ENCODE measurements around the gene IL32. TPM values are rescaled to one million over a fixed set of nuclear protein-coding genes. Genes with fewer than 3 reads are reported as not detected.
A peak's percentile ranks its signal among the peaks of the same experiment; 100 is the strongest.

IL32 gene
- polyA plus RNA-seq, 1 donor: 174 TPM

DNA sequence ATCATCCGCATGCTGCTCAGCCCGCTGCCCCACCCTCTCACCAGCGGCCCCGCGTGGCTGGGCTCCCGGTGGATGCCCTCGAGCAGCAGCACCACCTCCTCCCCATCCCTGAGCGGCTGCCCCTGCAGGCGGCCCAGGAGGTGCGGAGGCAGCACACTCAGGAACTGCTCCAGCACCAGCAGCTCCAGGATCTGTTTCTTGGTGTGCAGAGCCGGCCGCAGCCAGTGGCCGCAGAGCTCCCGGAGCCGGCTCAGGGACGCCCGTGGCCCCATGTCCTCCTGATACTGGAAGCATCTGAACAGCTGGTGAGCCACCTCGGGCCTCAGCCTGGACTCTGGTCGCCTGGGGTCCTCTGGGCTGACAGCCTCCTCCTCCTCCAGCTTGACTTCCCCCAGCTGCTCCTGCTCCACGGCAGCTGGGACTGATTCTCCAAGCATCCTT, 27.1 kb downstream of the IL32 start:
- peaks cover 7% of the 10 kb centered on the region for H3K4me1 ChIP-seq (ENCODE audit: control insufficient read depth, insufficient read depth, low read length)
- H3K27ac ChIP-seq (ENCODE audit: low read length): no peak overlapping the region
- no peaks in the 10 kb centered on the region for H3K36me3 ChIP-seq (ENCODE audit: control insufficient read depth, insufficient read depth, low read length)
- H3K27me3 ChIP-seq (ENCODE audit: control insufficient read depth, insufficient read depth, low read length): peaks cover 16% of the 10 kb centered on the region
- WGBS (ENCODE audit: insufficient coverage, low lambda C conversion rate): no CpG with 5 or more reads among the region's 20 CpGs
- H3K4me3 ChIP-seq (ENCODE audit: low read length): no peak overlapping the region
- DNase-seq: no peak
- H3K9me3 ChIP-seq (ENCODE audit: control insufficient read depth, low read depth, low read length): peaks cover 9% of the 10 kb centered on the region

DNA sequence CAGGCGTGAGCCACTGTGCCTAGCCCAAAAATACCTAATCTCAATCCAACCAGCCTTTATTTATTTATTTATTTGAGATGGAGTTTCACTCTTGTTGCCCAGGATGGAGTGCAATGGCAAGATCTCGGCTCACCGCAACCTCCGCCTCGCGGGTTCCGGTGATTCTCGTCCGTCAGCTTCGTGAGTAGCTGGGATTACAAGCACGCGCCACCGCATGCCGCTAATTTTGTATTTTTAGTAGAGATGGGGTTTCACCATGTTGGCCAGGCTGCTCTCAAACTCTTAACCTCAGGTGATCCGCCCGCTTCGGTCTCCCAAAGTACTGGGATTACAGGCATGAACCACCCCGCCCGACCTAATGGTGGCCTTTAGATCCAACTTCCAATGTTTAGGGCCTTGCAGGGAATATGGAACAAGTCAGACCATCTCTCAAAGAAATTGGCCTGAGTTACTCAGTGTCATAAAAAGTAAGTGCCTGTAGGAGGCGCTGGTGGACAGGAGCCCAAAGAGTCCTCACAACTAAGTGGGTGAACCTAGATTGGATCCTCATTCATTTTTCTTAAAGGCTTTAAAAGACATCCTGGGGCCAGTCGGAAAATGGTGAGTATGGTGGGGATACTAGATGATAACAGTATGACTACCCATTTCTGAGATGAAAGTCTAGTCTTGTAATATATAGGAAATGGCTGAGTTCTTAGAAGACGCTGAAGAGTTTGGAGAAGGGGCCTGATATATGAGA, 29.0 kb downstream of the IL32 start:
- peaks cover 6% of the 10 kb centered on the region for H3K9me3 ChIP-seq (ENCODE audit: control insufficient read depth, low read depth, low read length)
- peaks cover 36% of the 10 kb centered on the region for H3K27me3 ChIP-seq (ENCODE audit: control insufficient read depth, insufficient read depth, low read length)
- WGBS (ENCODE audit: insufficient coverage, low lambda C conversion rate): no CpG with 5 or more reads among the region's 22 CpGs
- H3K4me1 ChIP-seq (ENCODE audit: control insufficient read depth, insufficient read depth, low read length): peaks cover 4% of the 10 kb centered on the region
- H3K27ac ChIP-seq (ENCODE audit: low read length): no peak overlapping the region
- H3K4me3 ChIP-seq (ENCODE audit: low read length): no peak overlapping the region
- no peak for DNase-seq
- H3K36me3 ChIP-seq (ENCODE audit: control insufficient read depth, insufficient read depth, low read length): no peaks in the 10 kb centered on the region

DNA sequence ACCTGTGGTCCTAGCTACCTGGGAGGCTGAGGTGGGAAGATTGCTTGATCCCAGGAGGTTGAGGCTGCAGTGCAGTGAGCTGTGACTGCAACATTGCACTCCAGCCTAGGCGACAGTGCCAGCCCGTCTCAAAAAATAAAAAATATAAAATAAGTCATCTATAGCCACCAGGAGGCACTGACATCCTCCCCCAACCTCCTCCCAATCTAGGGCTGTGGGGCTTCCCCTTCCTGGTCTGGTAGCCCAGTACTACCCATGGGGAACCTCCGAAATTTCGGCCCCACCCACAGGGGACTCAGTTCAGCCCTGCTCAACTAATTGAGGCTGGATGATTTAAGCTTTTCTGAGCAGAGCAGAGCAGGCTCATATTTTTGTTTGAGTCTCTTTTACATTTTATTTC, 30.4 kb downstream of the IL32 start:
- Histone ChIP-seq H3K9me3 (ENCODE audit: control insufficient read depth, low read depth, low read length) (no peaks in the 10 kb centered on the region), H3K36me3 (ENCODE audit: control insufficient read depth, insufficient read depth, low read length) (no peaks in the 10 kb centered on the region), H3K4me1 (ENCODE audit: control insufficient read depth, insufficient read depth, low read length) (peaks cover 10% of the 10 kb centered on the region), H3K27me3 (ENCODE audit: control insufficient read depth, insufficient read depth, low read length) (peaks cover 41% of the 10 kb centered on the region), H3K4me3 (ENCODE audit: low read length) (no peak overlapping the region), H3K27ac (ENCODE audit: low read length) (no peak overlapping the region)
- no peak for DNase-seq
- WGBS (ENCODE audit: insufficient coverage, low lambda C conversion rate): no CpG with 5 or more reads among the region's 4 CpGs

DNA sequence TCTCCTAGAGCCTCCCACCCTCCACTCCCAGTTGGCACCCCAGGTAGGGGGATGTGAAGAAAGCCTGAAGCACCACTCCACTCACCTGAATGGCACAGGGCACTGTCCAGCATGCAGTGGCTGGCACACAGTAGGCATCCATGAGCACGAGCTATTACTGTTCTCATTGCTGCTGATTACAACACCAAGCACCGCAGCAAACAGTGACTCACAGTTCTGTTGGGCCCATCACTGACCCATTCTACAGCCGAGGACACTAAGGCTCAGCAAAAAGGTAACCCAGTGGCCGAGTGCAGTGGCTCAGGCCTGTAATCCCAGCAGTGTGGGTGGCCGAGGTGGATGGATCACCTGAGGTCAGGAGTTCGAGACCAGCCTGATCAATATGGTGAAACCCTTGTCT, 30.9 kb downstream of the IL32 start:
- Histone ChIP-seq H3K27ac (ENCODE audit: low read length) (no peak overlapping the region), H3K27me3 (ENCODE audit: control insufficient read depth, insufficient read depth, low read length) (peaks cover 41% of the 10 kb centered on the region), H3K36me3 (ENCODE audit: control insufficient read depth, insufficient read depth, low read length) (no peaks in the 10 kb centered on the region), H3K4me1 (ENCODE audit: control insufficient read depth, insufficient read depth, low read length) (peaks cover 14% of the 10 kb centered on the region), H3K9me3 (ENCODE audit: control insufficient read depth, low read depth, low read length) (no peaks in the 10 kb centered on the region), H3K4me3 (ENCODE audit: low read length) (no peak overlapping the region)
- WGBS (ENCODE audit: insufficient coverage, low lambda C conversion rate): no CpG with 5 or more reads among the region's 6 CpGs
- no peak for DNase-seq

DNA sequence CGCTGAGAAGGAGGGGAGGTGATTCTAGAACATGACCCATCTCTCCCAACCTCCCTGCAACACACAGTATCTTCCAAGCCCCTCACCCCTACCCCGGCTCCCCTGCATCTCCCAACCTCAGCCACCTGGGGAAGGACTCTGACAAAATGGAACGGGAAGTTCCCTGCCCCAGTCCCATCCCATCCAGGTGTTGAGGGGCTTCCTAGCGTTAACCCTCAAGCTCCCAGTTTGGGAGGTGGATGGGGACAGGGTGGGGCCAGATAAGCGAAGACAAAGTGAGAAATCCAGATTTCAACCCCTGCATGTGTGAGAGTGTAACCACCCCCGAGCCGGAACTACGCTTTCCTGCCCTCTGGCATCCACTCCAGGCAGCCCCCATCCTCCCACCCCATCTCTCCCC, 31.8 kb downstream of the IL32 start:
- no peaks in the 10 kb centered on the region for H3K9me3 ChIP-seq (ENCODE audit: control insufficient read depth, low read depth, low read length)
- no CpG with 5 or more reads among the region's 8 CpGs for WGBS (ENCODE audit: insufficient coverage, low lambda C conversion rate)
- H3K4me3 ChIP-seq (ENCODE audit: low read length): no peak overlapping the region
- peaks cover 41% of the 10 kb centered on the region for H3K27me3 ChIP-seq (ENCODE audit: control insufficient read depth, insufficient read depth, low read length)
- DNase-seq: no peak
- no peak overlapping the region for H3K27ac ChIP-seq (ENCODE audit: low read length)
- no peaks in the 10 kb centered on the region for H3K36me3 ChIP-seq (ENCODE audit: control insufficient read depth, insufficient read depth, low read length)
- H3K4me1 ChIP-seq (ENCODE audit: control insufficient read depth, insufficient read depth, low read length): peaks cover 14% of the 10 kb centered on the region

DNA sequence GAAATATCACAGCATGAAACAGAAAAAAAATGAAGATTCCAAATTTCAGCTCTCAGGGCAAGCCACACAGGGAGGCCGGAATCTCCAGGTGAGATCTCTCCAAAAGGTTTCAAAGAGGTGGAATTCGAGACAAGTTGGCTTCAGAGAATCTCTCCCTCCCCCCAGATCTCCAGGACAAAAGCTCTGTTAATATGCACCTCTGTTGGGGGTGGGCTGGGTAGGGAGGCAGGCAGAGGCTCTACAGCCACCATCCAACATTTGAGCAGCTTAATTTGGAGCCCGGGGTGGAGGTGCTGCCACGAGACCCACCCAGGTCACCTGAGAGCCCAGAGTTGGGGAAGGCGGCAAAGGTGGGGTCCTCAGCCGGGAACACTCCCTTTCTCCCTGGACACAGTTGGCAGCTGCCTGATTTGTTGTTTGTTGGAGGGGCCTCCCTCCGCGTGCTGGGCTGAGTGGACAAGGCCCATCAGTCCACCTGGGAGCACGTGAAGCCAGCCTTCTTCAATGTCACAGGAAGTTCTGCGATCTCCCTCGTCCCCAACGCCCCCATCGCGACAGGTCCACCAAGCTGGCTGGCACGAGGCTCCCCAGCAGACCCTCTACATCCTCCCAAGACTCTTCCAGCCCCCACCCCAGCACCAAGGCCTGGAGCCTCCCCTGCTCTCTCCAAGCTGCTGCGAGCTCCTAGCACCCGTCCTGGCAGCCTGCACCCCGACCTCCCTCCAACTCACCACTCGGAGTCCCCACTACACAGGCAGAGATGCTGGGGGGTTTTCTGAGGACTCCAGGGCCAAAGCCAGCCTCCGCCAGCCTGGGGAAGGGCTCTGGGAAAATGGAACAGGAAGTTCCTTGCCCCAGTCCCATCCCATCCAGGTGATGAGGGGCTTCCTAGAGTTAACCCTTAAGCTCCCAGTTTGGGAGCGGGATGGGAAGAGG, 33.3 kb downstream of the IL32 start, which contains the start of gene ZSCAN10:
TSS of gene ZSCAN10 (minus strand) at position 836 of the 936 bp plus-strand sequence. CDS start 6,357 bp downstream, outside the sequence.
- DNase-seq: no peak
- no peak within 1 kb of the TSS for H3K4me3 ChIP-seq (ENCODE audit: low read length)
- peaks cover 41% of the 10 kb centered on the region for H3K27me3 ChIP-seq (ENCODE audit: control insufficient read depth, insufficient read depth, low read length)
- peaks cover 14% of the 10 kb centered on the region for H3K4me1 ChIP-seq (ENCODE audit: control insufficient read depth, insufficient read depth, low read length)
- H3K9me3 ChIP-seq (ENCODE audit: control insufficient read depth, low read depth, low read length): no peaks in the 10 kb centered on the region
- WGBS (ENCODE audit: insufficient coverage, low lambda C conversion rate): no CpG with 5 or more reads among the region's 21 CpGs
- H3K36me3 ChIP-seq (ENCODE audit: control insufficient read depth, insufficient read depth, low read length): no peaks in the 10 kb centered on the region
- no peak within 1 kb of the TSS for H3K27ac ChIP-seq (ENCODE audit: low read length)

DNA sequence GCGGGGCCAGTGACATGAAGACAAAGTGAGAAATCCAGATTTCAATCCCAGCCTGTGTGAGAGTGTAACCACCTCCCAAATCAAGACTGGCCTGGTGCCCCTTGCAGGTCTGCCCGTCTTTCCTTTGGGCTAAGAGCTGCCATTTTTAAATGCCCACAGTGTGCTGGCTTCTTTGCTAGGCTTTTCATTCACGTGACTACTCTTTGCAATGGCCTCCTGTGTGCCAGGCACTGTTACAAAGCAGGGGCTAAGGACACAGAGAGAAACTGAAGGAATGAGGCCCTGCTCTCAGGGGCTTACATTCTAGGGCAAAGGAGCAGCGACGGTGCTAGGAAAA, 33.9 kb downstream of the IL32 start:
- WGBS (ENCODE audit: insufficient coverage, low lambda C conversion rate): no CpG with 5 or more reads among the region's 5 CpGs
- Histone ChIP-seq H3K27ac (ENCODE audit: low read length) (no peak overlapping the region), H3K36me3 (ENCODE audit: control insufficient read depth, insufficient read depth, low read length) (no peaks in the 10 kb centered on the region), H3K9me3 (ENCODE audit: control insufficient read depth, low read depth, low read length) (no peaks in the 10 kb centered on the region), H3K4me1 (ENCODE audit: control insufficient read depth, insufficient read depth, low read length) (peaks cover 14% of the 10 kb centered on the region), H3K27me3 (ENCODE audit: control insufficient read depth, insufficient read depth, low read length) (peaks cover 41% of the 10 kb centered on the region), H3K4me3 (ENCODE audit: low read length) (no peak overlapping the region)
- no peak for DNase-seq

DNA sequence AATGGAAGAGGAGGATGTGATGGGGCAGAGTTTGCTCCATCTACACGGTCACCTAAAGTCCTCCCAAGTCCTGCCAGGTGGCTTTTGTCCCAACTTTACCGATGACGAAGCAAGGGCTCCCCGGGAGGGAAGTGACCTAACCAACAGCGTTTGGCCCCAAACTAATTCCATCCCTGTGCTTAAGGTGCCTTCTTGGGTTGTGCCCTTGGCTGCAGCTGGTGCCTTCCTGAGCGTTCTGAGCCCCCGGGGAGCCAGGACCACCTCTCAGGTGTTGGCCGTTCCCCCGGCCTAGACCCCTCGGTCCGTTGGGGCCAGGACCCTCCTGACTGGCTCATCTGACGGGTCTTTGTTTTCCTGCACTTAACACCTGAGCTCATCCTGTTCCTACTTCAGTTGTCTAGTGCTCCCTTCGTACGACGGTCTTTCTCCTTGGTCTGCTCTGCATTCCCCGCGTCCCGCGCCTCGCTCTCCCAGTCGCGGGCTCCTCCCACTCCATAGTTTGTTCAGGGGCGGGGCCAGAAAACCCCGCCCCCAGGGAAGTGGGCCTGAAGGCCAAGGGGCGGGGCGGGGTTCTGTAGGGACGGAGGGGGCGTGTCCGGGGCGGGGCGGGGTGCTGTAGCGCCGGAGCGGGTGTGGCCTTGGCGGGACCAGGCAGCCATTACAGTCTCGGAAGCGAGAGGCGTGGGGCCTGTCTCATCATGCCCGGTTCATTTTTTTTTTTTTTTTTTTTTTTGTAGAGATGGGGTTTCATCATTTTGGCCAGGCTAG, 34.5 kb downstream of the IL32 start:
- no peaks in the 10 kb centered on the region for H3K36me3 ChIP-seq (ENCODE audit: control insufficient read depth, insufficient read depth, low read length)
- no CpG with 5 or more reads among the region's 39 CpGs for WGBS (ENCODE audit: insufficient coverage, low lambda C conversion rate)
- H3K27ac ChIP-seq (ENCODE audit: low read length): no peak overlapping the region
- DNase-seq: peak; percentile 86 to 88
- H3K4me1 ChIP-seq (ENCODE audit: control insufficient read depth, insufficient read depth, low read length): peaks cover 14% of the 10 kb centered on the region
- no peaks in the 10 kb centered on the region for H3K9me3 ChIP-seq (ENCODE audit: control insufficient read depth, low read depth, low read length)
- H3K27me3 ChIP-seq (ENCODE audit: control insufficient read depth, insufficient read depth, low read length): peaks cover 41% of the 10 kb centered on the region
- no peak overlapping the region for H3K4me3 ChIP-seq (ENCODE audit: low read length)

DNA sequence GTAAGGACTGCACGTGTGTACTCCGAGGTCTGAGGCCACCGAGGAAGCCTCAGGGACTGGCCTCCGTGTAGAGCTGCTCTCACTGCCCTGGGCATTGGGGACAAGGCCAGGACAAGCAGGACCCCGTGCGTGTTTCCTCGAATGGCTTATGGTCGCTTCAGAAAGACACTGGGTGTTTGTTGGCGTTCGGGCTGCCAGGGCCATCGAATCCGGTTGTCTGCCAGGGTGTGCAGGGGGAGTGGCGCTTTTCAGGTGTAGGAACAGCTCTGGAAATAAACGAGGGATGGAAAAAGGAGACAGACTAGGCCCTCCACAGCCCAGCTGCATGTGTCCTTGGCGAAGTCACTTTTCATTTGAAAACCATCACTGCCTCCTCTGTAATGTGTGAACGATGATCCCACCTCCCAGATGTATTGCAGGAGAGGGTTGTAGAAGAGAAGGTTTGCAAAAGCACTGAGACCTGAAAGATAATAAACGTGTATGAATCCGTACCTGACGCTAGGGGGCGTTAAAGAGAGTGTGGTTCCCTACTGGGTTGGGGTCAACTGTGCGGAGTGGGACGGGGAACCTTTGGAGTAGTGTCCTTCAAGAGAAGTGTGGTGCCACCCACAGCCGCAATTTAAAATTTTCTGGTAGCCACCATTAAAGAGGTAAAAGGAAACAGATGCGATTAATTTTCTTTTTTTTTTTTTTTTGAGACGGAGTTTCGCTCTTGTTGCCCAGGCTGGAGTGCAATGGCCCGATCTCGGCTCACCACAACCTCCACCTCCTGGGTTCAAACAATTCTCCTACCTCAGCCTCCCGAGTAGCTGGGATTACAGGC, 35.8 kb downstream of the IL32 start:
- peak in 1 of 2 donors; percentile 46 for DNase-seq
- H3K9me3 ChIP-seq (ENCODE audit: control insufficient read depth, low read depth, low read length): no peaks in the 10 kb centered on the region
- peaks cover 14% of the 10 kb centered on the region for H3K4me1 ChIP-seq (ENCODE audit: control insufficient read depth, insufficient read depth, low read length)
- no peaks in the 10 kb centered on the region for H3K36me3 ChIP-seq (ENCODE audit: control insufficient read depth, insufficient read depth, low read length)
- H3K27me3 ChIP-seq (ENCODE audit: control insufficient read depth, insufficient read depth, low read length): peaks cover 36% of the 10 kb centered on the region
- H3K4me3 ChIP-seq (ENCODE audit: low read length): no peak overlapping the region
- no peak overlapping the region for H3K27ac ChIP-seq (ENCODE audit: low read length)
- 0% methylated on average over 1 of the region's 29 CpGs for WGBS (ENCODE audit: insufficient coverage, low lambda C conversion rate)
